Measurements from ENCODE around the gene IGLON5. TPM values are rescaled to one million over a fixed set of nuclear protein-coding genes. Genes with fewer than 3 reads are reported as not detected.

IGLON5 gene
- total RNA-seq, 1 experiment from 2014 or later: not detected

DNA sequence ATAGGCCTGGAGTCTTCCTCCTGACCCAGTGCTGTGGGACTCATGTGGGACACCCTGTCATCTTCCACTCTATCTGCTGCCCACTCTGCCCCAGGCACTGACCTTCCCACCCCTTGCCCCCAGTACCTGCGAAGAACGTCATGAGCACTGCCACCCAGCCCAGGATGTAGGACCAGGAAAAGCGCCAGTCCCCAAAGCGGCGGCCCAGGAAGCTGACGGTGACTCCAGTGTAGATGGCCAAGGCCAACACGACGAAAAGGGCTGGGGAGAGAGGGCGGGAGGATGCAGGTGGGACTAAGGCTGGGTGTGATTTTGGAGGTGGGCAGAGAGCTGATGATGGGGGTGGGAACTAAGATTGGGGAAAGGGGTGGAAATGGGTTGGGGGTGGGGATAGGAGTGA is 68.9 kb downstream of the IGLON5 start:
- no TSS peak for BruUV-seq (replicated peaks)
- peaks cover 14% of the 10 kb centered on the region for H3K9me3 ChIP-seq
- H3K27ac Mint-ChIP-seq (ENCODE audit: unreplicated experiment): no peak overlapping the region

More for the DNA sequence above, 68.9 kb downstream of the IGLON5 start:
- Mint-ChIP-seq H3K9me3 (ENCODE audit: unreplicated experiment) (no peaks in the 10 kb centered on the region), H3K36me3 (ENCODE audit: insufficient read depth, unreplicated experiment) (no peaks in the 10 kb centered on the region), H3K4me3 (ENCODE audit: unreplicated experiment) (no peak overlapping the region), H3K27me3 (ENCODE audit: insufficient read depth, unreplicated experiment) (no peaks in the 10 kb centered on the region), H3K4me1 (ENCODE audit: low read depth, unreplicated experiment) (no peaks in the 10 kb centered on the region)
- H3K27me3 ChIP-seq (replicated peaks; ENCODE audit: control insufficient read depth, insufficient read depth, low read length): no peaks in the 10 kb centered on the region
- no peak overlapping the region for H3K4me3 ChIP-seq (ENCODE audit: low read depth, low read length)
- CTCF ChIA-PET: no interaction called here
- no peaks in the 10 kb centered on the region for H3K4me1 ChIP-seq
- no peak for DNase-seq
- POLR2A ChIA-PET: no interaction called here
- intact Hi-C loops (cut with micrococcal nuclease; ENCODE audit: unreplicated experiment): no loop called here
- H3K36me3 ChIP-seq (ENCODE audit: control insufficient read depth, insufficient read depth, low read length): no peaks in the 10 kb centered on the region
- TF ChIP-seq, protein P1, sequence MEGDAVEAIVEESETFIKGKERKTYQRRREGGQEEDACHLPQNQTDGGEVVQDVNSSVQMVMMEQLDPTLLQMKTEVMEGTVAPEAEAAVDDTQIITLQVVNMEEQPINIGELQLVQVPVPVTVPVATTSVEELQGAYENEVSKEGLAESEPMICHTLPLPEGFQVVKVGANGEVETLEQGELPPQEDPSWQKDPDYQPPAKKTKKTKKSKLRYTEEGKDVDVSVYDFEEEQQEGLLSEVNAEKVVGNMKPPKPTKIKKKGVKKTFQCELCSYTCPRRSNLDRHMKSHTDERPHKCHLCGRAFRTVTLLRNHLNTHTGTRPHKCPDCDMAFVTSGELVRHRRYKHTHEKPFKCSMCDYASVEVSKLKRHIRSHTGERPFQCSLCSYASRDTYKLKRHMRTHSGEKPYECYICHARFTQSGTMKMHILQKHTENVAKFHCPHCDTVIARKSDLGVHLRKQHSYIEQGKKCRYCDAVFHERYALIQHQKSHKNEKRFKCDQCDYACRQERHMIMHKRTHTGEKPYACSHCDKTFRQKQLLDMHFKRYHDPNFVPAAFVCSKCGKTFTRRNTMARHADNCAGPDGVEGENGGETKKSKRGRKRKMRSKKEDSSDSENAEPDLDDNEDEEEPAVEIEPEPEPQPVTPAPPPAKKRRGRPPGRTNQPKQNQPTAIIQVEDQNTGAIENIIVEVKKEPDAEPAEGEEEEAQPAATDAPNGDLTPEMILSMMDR (IDR thresholded peaks at IDR 0.05; ENCODE audit: insufficient read depth in 1 of 2, low read depth in 1 of 2, low read length in 1 of 2, severe bottlenecking in 1 of 2, unreplicated experiment in 1 of 2): no peak

Other genes starting within 250 kb of the IGLON5 start
- not detected in 2 replicates for gene KLK13, start 246.6 kb upstream of the IGLON5 start, total RNA-seq (2022)
- not detected in 2 replicates for gene KLK14, start 228.8 kb upstream of the IGLON5 start, total RNA-seq (2022)
- 8.1 and 8.9 TPM in 2 replicates for gene CTU1, start 203.2 kb upstream of the IGLON5 start, total RNA-seq (2022)
- not detected in 2 replicates for gene SIGLEC9, start 186.7 kb upstream of the IGLON5 start, total RNA-seq (2022)
- gene SIGLEC7, start 169.3 kb upstream of the IGLON5 start, total RNA-seq (2022): not detected in 2 replicates
- not detected in 2 replicates for gene CD33, start 86.6 kb upstream of the IGLON5 start, total RNA-seq (2022)
- not detected in 2 replicates for gene SIGLECL1, start 60.6 kb upstream of the IGLON5 start, total RNA-seq (2022)
- gene VSIG10L, start 30.5 kb downstream of the IGLON5 start, total RNA-seq (2022): 4.5 and 5.0 TPM in 2 replicates
- gene ETFB, start 54.7 kb downstream of the IGLON5 start, total RNA-seq (2022): 228 and 239 TPM in 2 replicates
- gene CLDND2, start 57.4 kb downstream of the IGLON5 start, total RNA-seq (2022): 1.6 TPM in 1 of 2 replicates, not detected in the other
- gene NKG7, start 61.0 kb downstream of the IGLON5 start, total RNA-seq (2022): not detected in 2 replicates
- gene LIM2, start 76.3 kb downstream of the IGLON5 start, total RNA-seq (2022): not detected in 2 replicates
- not detected in 2 replicates for gene C19orf84, start 78.9 kb downstream of the IGLON5 start, total RNA-seq (2022)
- gene SIGLEC10, start 106.0 kb downstream of the IGLON5 start, total RNA-seq (2022): not detected in 2 replicates
- gene SIGLEC8, start 146.8 kb downstream of the IGLON5 start, total RNA-seq (2022): not detected in 2 replicates
- 0.79 TPM in 1 of 2 replicates, not detected in the other for gene CEACAM18, start 166.9 kb downstream of the IGLON5 start, total RNA-seq (2022)
- not detected in 2 replicates for gene SIGLEC12, start 190.2 kb downstream of the IGLON5 start, total RNA-seq (2022)
- 10.0 and 14.3 TPM in 2 replicates for gene SIGLEC6, start 220.0 kb downstream of the IGLON5 start, total RNA-seq (2022)

Measured in Caco-2 (cell line).